IMR-90 (cell line): ENCODE measurements around the gene AEN. TPM values are rescaled to one million over a fixed set of nuclear protein-coding genes. Genes with fewer than 3 reads are reported as not detected.

ENCODE experiments used
- ATAC-seq: fragments of 200-7000 bp; cut with Tn5 transposase; 2 replicates; pipeline ENCODE4 v1.9.1; 2020; ENCODE audit warnings: low read depth, mild to moderate bottlenecking, moderate library complexity
- BruUV-seq: library from RNA; stranded (reverse); fragments of 400-500 nt; replicated peaks from 2 replicates; lab custom pipeline; 2021; lab: Mats Ljungman, UMichigan
- CTCF ChIA-PET: fragments of 300-600 bp; formaldehyde crosslinking; extraction: SDS; loops from one replicate; lab custom pipeline; 2021; ENCODE audit warnings: antibody characterized with exemption; lab: Yijun Ruan, JAX
- POLR2A ChIA-PET: fragments of 300-600 bp; sonication (Branson Sonifier 250); formaldehyde crosslinking; loops from one replicate; lab custom pipeline; 2022; ENCODE audit warnings: antibody characterized with exemption; ENCODE audit not compliant: unreplicated experiment; lab: Charles Lee
- DNase-seq: peaks from one replicate; pipeline ENCODE4 v3.0.0; 2013
- H2AFZ ChIP-seq: replicated peaks from 2 replicates; pipeline ENCODE3; 2013; ENCODE audit warnings: low read length, mild to moderate bottlenecking; ENCODE audit not compliant: poor library complexity
- H2AK5ac ChIP-seq: 2 replicates; pipeline ENCODE4 v1.6.1; 2013; ENCODE audit warnings: low read depth, low read length, inconsistent platforms
- H2AK9ac ChIP-seq: replicated peaks from 2 replicates; pipeline ENCODE3; 2013; ENCODE audit warnings: mild to moderate bottlenecking, low read depth, low read length, moderate library complexity; ENCODE audit not compliant: poor library complexity
- H2BK120ac ChIP-seq: 2 replicates; pipeline ENCODE4 v1.6.1; 2013; ENCODE audit warnings: low read depth, low read length, inconsistent platforms
- H2BK15ac ChIP-seq: 3 replicates; pipeline ENCODE4 v1.6.1; 2013; ENCODE audit warnings: low read depth, low read length, inconsistent platforms
- H2BK20ac ChIP-seq: 2 replicates; pipeline ENCODE4 v1.6.1; 2013; ENCODE audit warnings: low read depth, mild to moderate bottlenecking, inconsistent platforms, low read length, moderate library complexity
- H2BK5ac ChIP-seq: 2 replicates; pipeline ENCODE4 v1.6.1; 2013; ENCODE audit warnings: mild to moderate bottlenecking, low read depth, low read length, inconsistent platforms; ENCODE audit not compliant: poor library complexity, severe bottlenecking
- H3K14ac ChIP-seq: replicated peaks from 2 replicates; pipeline ENCODE4 v1.6.1; 2013; ENCODE audit warnings: low read depth, low read length, inconsistent platforms
- H3K18ac ChIP-seq: 2 replicates; pipeline ENCODE4 v1.6.1; 2013; ENCODE audit warnings: low read depth, low read length, control low read depth
- H3K23ac ChIP-seq: 2 replicates; pipeline ENCODE4 v1.6.1; 2013; ENCODE audit warnings: low read depth, low read length, inconsistent platforms
- H3K27ac ChIP-seq: 2 replicates; pipeline ENCODE4 v1.5.1; 2013; ENCODE audit warnings: mild to moderate bottlenecking, control low read depth, low read length; ENCODE audit not compliant: insufficient read depth
- H3K27me3 ChIP-seq: 2 replicates; pipeline ENCODE4 v1.6.1; 2013; ENCODE audit warnings: low read length; ENCODE audit not compliant: control insufficient read depth, insufficient read depth
- H3K36me3 ChIP-seq: 2 replicates; pipeline ENCODE4 v1.6.1; 2013; ENCODE audit warnings: low read length, mixed read lengths; ENCODE audit not compliant: control insufficient read depth, insufficient read depth
- H3K4ac ChIP-seq: 2 replicates; pipeline ENCODE4 v1.6.1; 2013; ENCODE audit warnings: low read depth, low read length, inconsistent platforms
- H3K4me1 ChIP-seq: 2 replicates; pipeline ENCODE4 v1.6.1; 2013; ENCODE audit warnings: low read length, mixed read lengths; ENCODE audit not compliant: control insufficient read depth, insufficient read depth
- H3K4me2 ChIP-seq: 2 replicates; pipeline ENCODE4 v1.6.1; 2013; ENCODE audit warnings: low read depth, mild to moderate bottlenecking, control low read depth, low read length, moderate library complexity
- H3K4me3 ChIP-seq: 2 replicates; pipeline ENCODE4 v1.5.1; 2013; ENCODE audit warnings: low read depth, mild to moderate bottlenecking, control low read depth, low read length, moderate library complexity; ENCODE audit not compliant: insufficient read depth
- H3K56ac ChIP-seq: 2 replicates; pipeline ENCODE4 v1.6.1; 2013; ENCODE audit warnings: low read length, inconsistent platforms; ENCODE audit not compliant: insufficient read depth; ENCODE audit errors: extremely low read depth
- H3K79me1 ChIP-seq, 2 experiments: 2 replicates each; pipeline ENCODE4 v1.6.1; 2013; ENCODE audit warnings: low read length in 2 of 2, inconsistent platforms in 1 of 2, low read depth in 1 of 2
- H3K9ac ChIP-seq: 2 replicates; pipeline ENCODE4 v1.6.1; 2013; ENCODE audit warnings: low read depth, low read length, control low read depth
- H3K9me1 ChIP-seq: 2 replicates; pipeline ENCODE4 v1.6.1; 2013; ENCODE audit warnings: low read length, inconsistent platforms; ENCODE audit not compliant: insufficient read depth
- H3K9me3 ChIP-seq: 2 replicates; pipeline ENCODE4 v1.6.1; 2013; ENCODE audit warnings: low read length; ENCODE audit not compliant: control insufficient read depth, insufficient read depth
- H4K20me1 ChIP-seq: 2 replicates; pipeline ENCODE4 v1.6.1; 2013; ENCODE audit warnings: low read length, inconsistent platforms; ENCODE audit not compliant: insufficient read depth
- H4K5ac ChIP-seq: 2 replicates; pipeline ENCODE4 v1.6.1; 2013; ENCODE audit warnings: mild to moderate bottlenecking, low read depth, low read length, control low read depth
- H4K8ac ChIP-seq, 2 experiments: 2 replicates each; pipeline ENCODE4 v1.6.1; 2013; ENCODE audit warnings: low read depth in 2 of 2, low read length in 2 of 2, control low read depth in 1 of 2, inconsistent platforms in 1 of 2
- H4K91ac ChIP-seq: 2 replicates; pipeline ENCODE4 v1.6.1; 2013; ENCODE audit warnings: low read depth, low read length, inconsistent platforms; ENCODE audit not compliant: insufficient read depth
- CEBPB ChIP-seq: IDR thresholded peaks from 2 replicates; pipeline ENCODE4 v1.6.1; 2012; ENCODE audit warnings: low read depth, low read length, improper control_type of control experiment
- CHD1 ChIP-seq: IDR thresholded peaks from 2 replicates; pipeline ENCODE4 v1.6.1; 2012; ENCODE audit warnings: low read depth, low read length, improper control_type of control experiment
- CTCF ChIP-seq: conservative IDR thresholded peaks from 2 replicates; pipeline ENCODE4 v1.5.1; 2012; ENCODE audit warnings: mild to moderate bottlenecking, low read depth, low read length, improper control_type of control experiment
- FOS ChIP-seq: fragments of 150-350 bp; IDR thresholded peaks from 2 replicates; pipeline ENCODE4 v1.6.1; 2016; ENCODE audit warnings: low read depth, low read length
- MAZ ChIP-seq: IDR thresholded peaks from 2 replicates; pipeline ENCODE4 v1.6.1; 2012; ENCODE audit warnings: low read depth, mild to moderate bottlenecking, low read length, improper control_type of control experiment, moderate library complexity, borderline replicate concordance
- RAD21 ChIP-seq: IDR thresholded peaks from 2 replicates; pipeline ENCODE4 v1.6.1; 2012; ENCODE audit warnings: low read length, improper control_type of control experiment
- RFX5 ChIP-seq: IDR thresholded peaks from 2 replicates; pipeline ENCODE4 v1.8.0; 2012; ENCODE audit warnings: low read depth, mild to moderate bottlenecking, low read length, moderate library complexity
- SMC3 ChIP-seq: fragments of 150-350 bp; IDR thresholded peaks from 2 replicates; pipeline ENCODE4 v1.6.1; 2016; ENCODE audit warnings: low read depth, mild to moderate bottlenecking, antibody characterized with exemption, low read length, moderate library complexity
- WGBS, 2 experiments: methylation state at CpG; one replicate each; pipeline versions ENCODE4 v1.1.5 to v1.1.7; 2013; ENCODE audit warnings: missing lambda C conversion rate in 2 of 2; ENCODE audit not compliant: insufficient read length in 1 of 2; ENCODE audit errors: extremely low coverage in 2 of 2; 5-methylcytosine and 5-hydroxymethylcytosine counted together
- dilution Hi-C: fragments of 300-500 bp; cut with HindIII; formaldehyde crosslinking; loops from one replicate; pipeline ENCODE4 v1.14.3; 2018; ENCODE audit warnings: low sequenced_read_pairs; ENCODE audit not compliant: unreplicated experiment
- in situ Hi-C: fragments of 300-500 bp; cut with MboI; formaldehyde crosslinking; loops from 3 replicates; pipeline ENCODE4 v1.14.3; 2019; ENCODE audit warnings: low sequenced_read_pairs, inconsistent platforms, mixed read lengths
- intact Hi-C: fragments of 100-400 bp; cut with micrococcal nuclease; formaldehyde crosslinking; loops from 2 replicates; pipeline ENCODE4 v1.10.0; 2022
- polyA plus RNA-seq, 3 experiments: library from polyadenylated mRNA; depleted of rRNA; stranded (reverse); fragments of >200 nt; gene quantifications; 2 replicates each; pipeline ENCODE4 v1.2.3, GENCODE V29; 2012; ENCODE audit warnings: low replicate concordance in 1 of 3
- total RNA-seq: library from RNA; depleted of rRNA; stranded (reverse); fragments of >200 nt; gene quantifications from 2 replicates; pipeline ENCODE4 v1.2.3, GENCODE V29; 2012
- TF ChIP-seq, protein P1 (sequence below): fragments of 150-350 bp; IDR thresholded peaks from 2 replicates; pipeline ENCODE4 v1.6.1; 2017; ENCODE audit warnings: mild to moderate bottlenecking, antibody characterized with exemption, low read length, low read depth

AEN gene
- total and polyA plus RNA-seq, 2 of the 4 experiments (the other 2 are of a cell fraction): 48.6 to 85.5 TPM

DNA sequence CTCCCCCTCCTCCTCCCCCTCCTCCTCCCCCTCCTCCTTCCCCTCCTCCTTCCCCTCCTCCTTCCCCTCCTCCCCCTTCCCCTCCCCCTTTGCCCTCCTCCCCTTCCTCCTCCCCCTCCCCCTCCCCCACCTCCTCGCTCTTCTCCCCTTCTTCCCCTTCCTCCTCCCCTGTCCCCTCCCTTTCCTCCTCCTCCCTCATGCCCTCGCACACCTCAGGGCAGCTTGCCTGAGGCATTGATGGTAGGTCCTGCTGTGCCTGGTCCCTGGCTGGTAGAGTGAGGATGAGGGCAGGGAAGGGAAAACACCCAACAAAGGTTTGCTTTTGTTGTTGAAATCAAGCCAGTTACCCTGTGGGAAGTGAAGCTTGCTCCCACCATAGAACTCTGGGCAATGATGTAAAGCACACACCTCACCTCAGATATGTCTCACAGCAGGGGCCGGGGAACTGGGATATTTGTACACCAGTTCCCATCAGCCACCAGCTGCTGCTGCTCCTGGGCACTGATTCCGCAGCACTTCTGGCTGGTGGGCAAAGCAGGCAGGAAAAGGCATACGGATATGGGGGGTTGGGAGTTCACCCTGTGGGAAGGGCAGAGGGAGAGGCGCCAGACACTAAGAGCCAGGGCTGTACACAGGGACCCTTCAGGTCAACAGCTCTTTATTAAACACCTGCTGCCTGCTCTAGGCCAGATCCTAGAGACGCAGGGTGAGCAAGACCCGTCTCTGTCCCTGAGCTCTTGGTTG lies 31.5 kb downstream of the AEN start:
- H2BK5ac ChIP-seq: no peak overlapping the region
- H4K5ac ChIP-seq: no peak overlapping the region
- in situ Hi-C loops: loop anchor here (25.0 kb wide), 2 partner anchors 185 to 510 kb away; no protein-coding TSS in a partner anchor
- H3K4me2 ChIP-seq: no peak overlapping the region
- WGBS, 2 experiments: 20% methylated on average over 1 of the region's 8 CpGs; no CpG with 5 or more reads in 1 of the 2 experiments
- peaks cover 15% of the 10 kb centered on the region for H3K9me1 ChIP-seq
- H3K9ac ChIP-seq: no peak overlapping the region
- no peak overlapping the region for H4K91ac ChIP-seq
- no peak overlapping the region; the same call in 1 of the 2 replicates for H3K4ac ChIP-seq
- H3K56ac ChIP-seq: no peak overlapping the region
- CTCF ChIA-PET: interaction anchor here (0.7 kb wide), 1 partner anchor 182 kb away, joined by 3 read pairs; no protein-coding TSS in a partner anchor
- DNase-seq (no peak), ATAC-seq (no peak)
- no peak overlapping the region for H2AFZ ChIP-seq
- H3K79me1 ChIP-seq: no peaks in the 10 kb centered on the region
- intact Hi-C loops: no loop called here
- H2BK15ac ChIP-seq: no peak overlapping the region
- H3K27me3 ChIP-seq: no peaks in the 10 kb centered on the region
- BruUV-seq: no TSS peak
- dilution Hi-C loops: no loop called here
- no peaks in the 10 kb centered on the region for H3K9me3 ChIP-seq
- POLR2A ChIA-PET: no interaction called here
- no peak overlapping the region for H3K4me3 ChIP-seq
- H3K14ac ChIP-seq: no peak overlapping the region
- no peaks in the 10 kb centered on the region for H4K20me1 ChIP-seq
- H3K18ac ChIP-seq: no peak overlapping the region
- H3K23ac ChIP-seq: no peak overlapping the region
- peaks cover 15% of the 10 kb centered on the region for H3K4me1 ChIP-seq
- no peak overlapping the region for H2AK9ac ChIP-seq
- H3K36me3 ChIP-seq: no peaks in the 10 kb centered on the region
- no peak overlapping the region for H4K8ac ChIP-seq
- H3K27ac ChIP-seq: no peak overlapping the region
- H2AK5ac ChIP-seq: 0 out of 2 replicates have a peak overlapping the region, but pooled peaks have one; percentile 48
- TF ChIP-seq RFX5 (no peak), MAZ (no peak), CHD1 (no peak), SMC3 (no peak), FOS (no peak), RAD21 (no peak), CTCF (no peak), CEBPB (no peak)
- TF ChIP-seq, protein P1, sequence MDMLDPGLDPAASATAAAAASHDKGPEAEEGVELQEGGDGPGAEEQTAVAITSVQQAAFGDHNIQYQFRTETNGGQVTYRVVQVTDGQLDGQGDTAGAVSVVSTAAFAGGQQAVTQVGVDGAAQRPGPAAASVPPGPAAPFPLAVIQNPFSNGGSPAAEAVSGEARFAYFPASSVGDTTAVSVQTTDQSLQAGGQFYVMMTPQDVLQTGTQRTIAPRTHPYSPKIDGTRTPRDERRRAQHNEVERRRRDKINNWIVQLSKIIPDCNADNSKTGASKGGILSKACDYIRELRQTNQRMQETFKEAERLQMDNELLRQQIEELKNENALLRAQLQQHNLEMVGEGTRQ: no peak
- H2BK120ac ChIP-seq: no peak overlapping the region
- H2BK20ac ChIP-seq: no peak overlapping the region
